Duodenal mucosa (tissue), 2 donors: ENCODE results near the gene WNT3A.

Source experiments
- H3K27ac ChIP-seq: one replicate; pipeline ENCODE4 v1.7.0; 2013; ENCODE audit warnings: low read depth, low read length
- H3K27me3 ChIP-seq, 2 donors: one replicate each; pipeline ENCODE4 v1.7.0; 2013; ENCODE audit warnings: low read length in 2 of 2, control low read depth in 1 of 2; ENCODE audit not compliant: insufficient read depth in 2 of 2, control insufficient read depth in 1 of 2
- H3K36me3 ChIP-seq, 2 donors: one replicate each; pipeline ENCODE4 v1.7.0; 2013; ENCODE audit warnings: low read length in 2 of 2, control low read depth in 1 of 2; ENCODE audit not compliant: insufficient read depth in 2 of 2, control insufficient read depth in 1 of 2
- H3K4me1 ChIP-seq, 2 donors: one replicate each; pipeline ENCODE4 v1.7.0; 2013; ENCODE audit warnings: low read length in 2 of 2, control low read depth in 1 of 2; ENCODE audit not compliant: insufficient read depth in 2 of 2, control insufficient read depth in 1 of 2
- H3K4me3 ChIP-seq, 2 donors: one replicate each; pipeline ENCODE4 v1.7.0; 2013; ENCODE audit warnings: low read length in 2 of 2, low read depth in 1 of 2
- H3K9ac ChIP-seq, 2 donors: one replicate each; pipeline ENCODE4 v1.7.0; 2013; ENCODE audit warnings: low read length in 2 of 2, low read depth in 1 of 2
- H3K9me3 ChIP-seq, 2 donors: one replicate each; pipeline ENCODE4 v1.7.0; 2013; ENCODE audit warnings: low read length in 2 of 2, control low read depth in 1 of 2; ENCODE audit not compliant: control insufficient read depth in 1 of 2

WNT3A gene

DNA sequence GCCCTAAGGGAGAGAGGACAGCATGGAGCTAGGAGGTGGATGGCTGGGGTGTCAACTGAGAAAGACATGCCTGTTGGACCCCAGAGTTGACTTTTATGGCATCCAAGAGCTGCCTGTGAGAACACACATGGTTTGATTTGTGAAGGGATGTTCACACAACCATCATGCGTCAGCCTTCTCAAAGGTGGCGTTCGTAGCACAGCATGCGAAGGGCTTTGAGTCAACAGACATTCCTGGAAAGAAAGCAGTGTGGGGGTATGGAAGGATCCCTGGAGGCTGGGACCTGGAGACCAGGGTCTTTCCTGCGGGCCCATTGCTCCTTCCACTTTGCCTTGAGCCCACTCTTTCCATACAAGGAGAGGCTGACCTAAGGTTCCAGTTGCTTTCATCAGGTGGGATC is 6.4 kb upstream of the WNT3A start:
- H3K27me3 ChIP-seq = peaks cover 21 to 34% of the 10 kb centered on the region in 2 donors
- no peak overlapping the region for H3K4me3 ChIP-seq
- no peaks in the 10 kb centered on the region for H3K36me3 ChIP-seq
- H3K27ac ChIP-seq = no peak overlapping the region
- H3K9me3 ChIP-seq = peaks cover 5 to 14% of the 10 kb centered on the region in 2 donors
- no peak overlapping the region for H3K9ac ChIP-seq
- no peaks in the 10 kb centered on the region for H3K4me1 ChIP-seq

DNA sequence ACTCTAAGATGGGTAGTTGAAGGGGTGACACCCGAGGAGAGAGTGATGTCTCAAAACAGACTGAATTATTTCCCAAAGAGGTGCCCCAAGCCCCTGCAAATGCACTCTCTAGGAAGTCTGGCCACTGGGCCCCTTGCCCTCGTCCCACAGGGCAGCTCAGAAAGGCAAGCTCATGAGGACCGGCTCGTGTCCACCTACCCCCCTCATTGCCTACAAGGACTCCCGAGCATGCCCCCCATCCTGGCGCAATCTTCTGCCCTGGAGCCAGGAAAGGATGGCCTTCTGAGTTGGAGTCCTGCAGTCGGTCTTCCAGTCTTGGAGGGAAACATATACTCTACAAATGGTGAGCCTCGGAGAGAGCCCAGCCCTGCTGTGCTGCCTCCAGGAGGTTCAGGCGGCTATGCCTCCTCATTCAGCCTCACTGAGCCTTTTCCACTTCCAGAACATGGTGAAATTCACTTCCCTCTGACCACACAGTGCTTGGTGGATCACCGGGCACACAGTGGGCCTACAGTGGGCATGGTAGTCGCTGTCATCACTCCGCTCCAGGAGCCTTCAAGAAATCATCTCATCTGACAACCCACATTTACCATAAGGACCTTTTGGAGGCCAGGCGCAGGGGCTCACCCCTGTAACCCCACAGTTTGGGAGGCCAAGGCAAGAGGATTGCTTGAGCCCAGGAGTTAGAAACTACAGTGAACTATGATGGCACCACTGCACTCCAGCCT is 5.8 kb upstream of the WNT3A start:
- H3K27ac ChIP-seq = no peak overlapping the region
- H3K36me3 ChIP-seq = no peaks in the 10 kb centered on the region
- H3K4me1 ChIP-seq = no peaks in the 10 kb centered on the region
- no peak overlapping the region for H3K4me3 ChIP-seq
- peaks cover 5 to 9% of the 10 kb centered on the region in 2 donors for H3K9me3 ChIP-seq
- no peak overlapping the region for H3K9ac ChIP-seq
- H3K27me3 ChIP-seq = peaks cover 26 to 40% of the 10 kb centered on the region in 2 donors

DNA sequence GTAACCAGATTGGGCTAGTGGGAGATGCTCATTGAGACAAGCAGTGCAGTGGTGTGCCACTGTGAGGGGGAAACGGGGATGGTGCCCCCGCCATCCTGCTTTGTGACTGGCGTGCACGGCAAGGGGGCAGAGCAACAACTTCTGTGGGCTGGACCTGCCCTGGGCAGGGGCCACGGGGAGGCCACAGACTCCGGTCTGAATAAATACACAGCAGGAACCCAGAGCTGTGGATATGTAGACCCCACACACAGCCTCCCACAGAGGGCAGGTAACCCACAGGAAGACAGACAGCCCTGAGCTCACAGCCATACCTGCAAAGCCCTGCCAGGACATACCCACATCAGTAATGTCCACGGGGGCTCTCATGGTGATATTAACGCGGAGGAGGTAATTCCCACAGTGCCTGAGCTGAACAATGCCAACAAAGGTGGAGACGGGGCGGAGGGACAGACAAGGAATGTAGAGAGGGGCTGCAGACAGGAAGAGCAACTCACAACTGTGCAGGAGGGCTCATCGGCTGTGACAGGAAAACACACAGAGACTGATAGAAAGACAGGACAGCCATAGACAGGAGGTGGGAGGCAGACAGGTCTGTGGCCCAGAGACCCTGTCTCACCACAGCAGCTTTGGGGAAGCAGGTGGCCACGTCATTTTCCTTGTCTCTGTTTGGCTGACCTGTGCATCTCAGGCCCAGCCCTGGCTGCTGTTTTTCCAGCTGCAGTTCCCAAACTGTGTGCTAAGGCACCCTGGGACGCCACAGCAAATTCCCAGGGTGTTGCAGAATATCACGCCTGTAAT is 4.9 kb upstream of the WNT3A start:
- Histone ChIP-seq H3K9ac (no peak overlapping the region), H3K36me3 (no peaks in the 10 kb centered on the region), H3K27me3 (peaks cover 29 to 45% of the 10 kb centered on the region in 2 donors), H3K4me1 (no peaks in the 10 kb centered on the region), H3K9me3 (peaks cover 2 to 5% of the 10 kb centered on the region in 2 donors), H3K27ac (no peak overlapping the region), H3K4me3 (no peak overlapping the region)

DNA sequence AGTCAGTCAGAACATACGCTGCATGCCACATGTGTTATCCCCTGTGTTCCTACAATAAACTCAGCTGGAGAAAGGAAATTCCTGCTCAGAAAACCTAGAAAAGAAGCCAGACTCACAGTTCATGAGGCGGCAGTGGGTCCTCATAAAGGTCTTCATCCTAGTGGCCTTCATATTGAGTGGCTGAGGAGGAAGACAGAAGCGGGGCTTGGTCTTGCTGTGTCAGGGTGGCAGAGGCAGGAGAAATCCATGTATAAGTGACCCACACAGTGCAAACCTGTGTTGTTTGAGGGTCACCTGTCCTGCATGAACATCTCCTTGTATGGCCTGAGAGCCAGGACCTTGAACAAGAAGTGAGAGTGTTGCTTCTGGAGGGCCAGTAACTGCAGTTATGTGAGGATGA is 4.0 kb upstream of the WNT3A start:
- H3K4me3 ChIP-seq = no peak overlapping the region
- H3K27ac ChIP-seq = no peak overlapping the region
- H3K36me3 ChIP-seq = no peaks in the 10 kb centered on the region
- no peak overlapping the region for H3K9ac ChIP-seq
- H3K27me3 ChIP-seq = peaks cover 36 to 52% of the 10 kb centered on the region in 2 donors
- peaks cover 0 to 2% of the 10 kb centered on the region in 2 donors for H3K9me3 ChIP-seq
- no peaks in the 10 kb centered on the region for H3K4me1 ChIP-seq

DNA sequence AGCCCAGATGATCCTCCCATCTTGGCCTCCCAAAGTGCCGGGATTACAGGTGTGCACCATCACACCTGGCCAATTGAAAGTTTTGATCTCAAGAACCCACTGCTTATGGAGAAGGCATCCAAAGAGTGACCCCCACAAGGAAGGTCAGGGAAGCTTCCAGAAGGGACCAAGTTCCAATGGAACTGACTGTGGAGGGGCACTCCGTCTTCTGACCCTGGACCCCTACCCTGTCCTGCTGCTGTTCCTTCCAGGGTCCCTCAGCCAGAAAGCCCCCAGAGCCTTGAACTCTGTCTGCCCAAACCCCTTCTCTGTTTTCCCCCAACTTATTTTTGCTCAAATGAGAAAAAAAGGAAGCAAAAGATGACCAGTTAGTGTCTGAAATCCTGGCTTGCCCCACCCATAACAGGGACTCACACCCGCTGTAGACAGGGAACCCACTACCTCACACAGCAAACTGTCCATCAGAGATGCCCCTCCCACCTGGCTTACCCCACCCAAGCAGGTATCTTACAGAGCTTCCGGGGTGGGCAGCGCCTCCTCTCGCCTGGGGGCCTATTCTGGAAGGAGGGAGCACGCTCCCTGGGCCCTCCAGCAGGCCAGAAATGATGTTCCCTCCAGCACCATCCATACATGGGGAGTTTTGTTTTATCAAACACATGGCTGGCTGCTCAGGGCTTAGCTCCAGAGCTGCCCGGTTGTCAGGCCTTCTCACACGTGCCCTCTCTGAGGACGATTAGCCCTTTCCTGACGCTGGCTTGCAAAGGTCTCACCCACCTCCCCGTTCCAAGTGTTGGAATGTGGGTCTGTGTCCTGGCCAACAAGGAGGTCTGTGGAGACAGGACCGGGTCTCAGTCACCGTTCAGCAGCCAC is 3.1 kb upstream of the WNT3A start:
- Histone ChIP-seq H3K36me3 (no peaks in the 10 kb centered on the region), H3K4me1 (no peaks in the 10 kb centered on the region), H3K4me3 (no peak overlapping the region), H3K27me3 (peaks cover 44 to 61% of the 10 kb centered on the region in 2 donors), H3K9me3 (no peaks in the 10 kb centered on the region), H3K9ac (no peak overlapping the region), H3K27ac (no peak overlapping the region)

DNA sequence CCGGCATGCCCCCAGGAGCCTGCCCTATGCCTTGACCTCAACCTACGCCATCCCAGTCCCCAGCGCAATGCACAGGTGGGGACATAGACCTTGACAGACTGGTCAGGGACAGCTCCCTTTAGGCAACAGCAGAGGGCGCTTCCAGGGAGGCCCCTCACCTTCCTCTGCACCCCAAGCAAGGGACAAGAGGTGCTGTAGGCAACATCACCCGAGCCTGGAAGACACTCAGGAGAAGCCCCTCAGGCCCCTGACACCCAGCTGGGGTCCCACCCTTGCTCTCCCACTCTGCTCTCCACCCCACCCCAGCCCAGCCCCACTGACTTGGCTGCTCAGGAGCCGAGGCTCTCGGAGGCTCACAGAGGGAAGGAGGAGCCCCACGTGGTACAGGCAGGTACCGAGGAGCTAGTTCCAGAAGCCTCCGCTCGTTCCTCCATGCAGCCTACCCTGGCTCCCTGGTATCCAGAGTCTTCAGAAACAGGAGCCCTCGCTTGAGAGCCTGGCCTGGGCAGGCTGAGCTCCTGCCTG is 2.4 kb upstream of the WNT3A start:
- Histone ChIP-seq H3K36me3 (no peaks in the 10 kb centered on the region), H3K27me3 (peaks cover 50 to 68% of the 10 kb centered on the region in 2 donors), H3K27ac (no peak overlapping the region), H3K4me1 (no peaks in the 10 kb centered on the region), H3K9ac (no peak overlapping the region), H3K4me3 (no peak overlapping the region), H3K9me3 (no peaks in the 10 kb centered on the region)

DNA sequence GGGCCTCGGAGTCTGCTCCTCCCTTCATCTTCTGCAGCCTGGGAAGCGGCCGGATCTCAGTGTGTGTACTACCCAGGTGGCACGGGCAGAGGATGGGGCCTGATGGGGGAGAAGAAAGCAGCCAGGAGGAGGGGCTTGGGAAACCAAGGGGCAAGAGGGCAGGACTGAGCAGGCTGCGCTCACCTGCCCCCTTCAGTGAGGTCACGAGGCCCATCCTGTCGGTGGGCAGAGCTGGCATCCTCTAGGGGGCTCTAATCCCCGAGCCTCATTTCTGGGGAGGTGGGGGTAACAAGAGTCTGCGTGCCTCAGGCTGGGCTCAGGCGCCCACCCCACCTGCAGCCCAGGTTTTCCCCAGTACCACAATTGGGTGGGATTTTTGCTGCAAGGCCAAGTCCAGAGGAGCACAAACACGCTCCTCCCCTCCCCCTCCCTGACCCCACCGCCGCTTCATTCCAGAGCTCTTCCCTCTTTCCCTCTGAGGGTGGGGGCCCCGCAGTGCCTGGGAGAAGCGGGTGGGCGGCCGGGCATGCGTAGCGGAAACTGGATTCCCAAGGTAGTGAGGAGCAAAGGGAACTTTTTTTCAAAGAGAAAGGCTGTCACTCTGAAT is 1.8 kb upstream of the WNT3A start:
- no peak overlapping the region for H3K27ac ChIP-seq
- H3K9ac ChIP-seq = no peak overlapping the region
- no peaks in the 10 kb centered on the region for H3K9me3 ChIP-seq
- no peak overlapping the region for H3K4me3 ChIP-seq
- H3K27me3 ChIP-seq = peaks cover 50 to 68% of the 10 kb centered on the region in 2 donors
- H3K4me1 ChIP-seq = no peaks in the 10 kb centered on the region
- no peaks in the 10 kb centered on the region for H3K36me3 ChIP-seq

DNA sequence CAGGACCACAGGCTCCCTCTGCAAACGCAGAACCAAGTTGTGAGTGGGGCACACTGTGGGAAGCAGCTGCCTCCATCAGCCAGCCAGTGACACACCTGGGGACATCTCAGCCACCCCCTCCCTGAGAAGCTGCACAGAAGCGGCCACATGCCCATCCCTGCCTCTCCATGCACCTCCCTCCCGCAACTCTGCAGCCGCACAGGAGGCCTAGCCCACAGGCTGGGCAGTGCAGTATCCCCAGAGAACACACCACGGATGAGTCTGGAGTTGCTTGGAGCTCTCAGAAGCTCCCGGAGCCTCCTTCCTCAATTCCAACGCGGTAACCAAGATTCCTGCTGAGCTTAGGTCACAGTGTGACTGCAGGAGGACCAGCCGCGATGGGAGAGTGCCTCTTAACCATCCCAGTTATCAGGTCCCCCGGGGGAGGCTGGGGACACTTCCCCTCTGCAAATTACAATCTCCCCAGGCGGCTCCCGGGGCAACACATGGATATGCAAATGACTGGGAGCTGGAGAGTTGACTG is 1.2 kb upstream of the WNT3A start:
- Histone ChIP-seq H3K27ac (no peak overlapping the region), H3K4me1 (no peaks in the 10 kb centered on the region), H3K36me3 (no peaks in the 10 kb centered on the region), H3K4me3 (no peak overlapping the region), H3K9me3 (no peaks in the 10 kb centered on the region), H3K27me3 (peaks cover 54 to 64% of the 10 kb centered on the region in 2 donors), H3K9ac (no peak overlapping the region)

DNA sequence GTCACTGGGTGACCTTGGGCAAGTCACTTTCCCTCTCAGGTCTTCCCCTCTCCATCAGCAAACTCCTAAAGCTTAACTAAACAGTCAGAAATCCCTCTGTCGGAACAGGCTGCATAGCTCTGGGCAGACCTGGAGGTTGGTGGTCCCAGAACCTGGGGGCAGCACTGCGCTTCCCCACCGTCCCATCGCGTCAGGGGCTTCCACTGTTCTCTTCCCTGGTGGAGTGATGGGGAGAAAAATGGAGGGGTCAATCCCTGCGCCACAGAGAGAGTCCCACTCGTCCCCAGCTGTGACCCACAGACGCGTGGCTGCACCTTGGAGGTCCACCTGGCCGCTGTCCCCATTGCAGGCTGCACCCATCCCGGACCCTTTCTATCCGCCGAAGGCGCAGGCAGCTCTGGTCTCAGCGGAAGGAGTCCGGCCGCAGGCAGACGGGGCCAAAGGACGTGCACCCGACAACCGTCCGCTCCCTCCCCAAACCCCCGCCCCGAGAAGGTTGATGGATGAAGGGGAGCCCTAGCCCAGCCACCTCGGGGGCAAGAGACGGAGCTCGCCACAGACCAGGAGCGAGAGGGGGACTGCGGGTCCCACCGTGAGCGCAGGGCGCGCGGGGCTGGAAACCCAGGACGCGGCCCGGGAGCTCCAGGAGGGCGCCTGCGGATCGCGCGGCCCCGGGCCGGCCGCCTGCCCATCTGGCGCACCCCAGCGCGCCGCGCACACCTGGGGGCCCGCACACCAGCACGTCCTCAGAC is 588 bp upstream of the WNT3A start:
- no peak overlapping the region for H3K4me3 ChIP-seq
- no peaks in the 10 kb centered on the region for H3K4me1 ChIP-seq
- no peak overlapping the region for H3K9ac ChIP-seq
- no peaks in the 10 kb centered on the region for H3K36me3 ChIP-seq
- H3K27me3 ChIP-seq = peaks cover 54 to 62% of the 10 kb centered on the region in 2 donors
- no peak overlapping the region for H3K27ac ChIP-seq
- no peaks in the 10 kb centered on the region for H3K9me3 ChIP-seq
